Measurements from ENCODE around the gene FBXW9. TPM values are rescaled to one million over a fixed set of nuclear protein-coding genes. Genes with fewer than 3 reads are reported as not detected.
A peak's percentile ranks its signal among the peaks of the same experiment; 100 is the strongest.

FBXW9 gene
- total RNA-seq, 1 experiment from 2014 or later: 12.4 TPM

DNA sequence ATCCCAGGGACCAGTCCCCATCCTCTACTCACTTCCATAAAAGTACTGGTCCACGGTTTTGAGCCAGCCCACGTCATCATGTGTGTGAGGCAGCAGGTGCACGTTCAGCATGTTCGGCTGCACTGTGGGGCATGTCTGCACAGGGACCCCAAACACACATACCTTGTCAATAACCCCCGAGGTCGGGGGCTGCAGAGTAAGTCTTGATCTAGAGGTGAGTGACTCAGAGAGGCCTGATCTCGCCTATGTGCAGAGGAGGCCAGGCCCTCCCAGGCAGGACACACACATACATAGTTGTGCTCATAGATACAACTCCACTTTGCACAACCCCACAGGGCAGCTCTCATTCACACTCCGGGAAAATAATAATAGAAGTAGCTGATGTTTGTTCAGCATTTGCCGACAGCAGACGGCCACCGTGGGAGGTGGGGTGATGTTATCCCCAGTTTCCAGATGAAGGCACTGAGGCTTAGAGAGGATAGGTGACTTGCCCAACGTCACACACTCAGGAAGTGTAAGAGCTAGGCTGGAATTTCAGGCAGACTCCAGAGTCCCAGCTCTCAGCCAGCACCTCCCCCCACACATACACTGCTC is 30.7 kb downstream of the FBXW9 start:
- peak overlapping the region; percentile 79 for H3K27ac ChIP-seq (ENCODE audit: low read length)
- no peak for TF ChIP-seq SIN3A (IDR thresholded peaks at IDR 0.05; ENCODE audit: borderline replicate concordance, insufficient read depth, low read depth, low read length)
- TF ChIP-seq, protein P1, sequence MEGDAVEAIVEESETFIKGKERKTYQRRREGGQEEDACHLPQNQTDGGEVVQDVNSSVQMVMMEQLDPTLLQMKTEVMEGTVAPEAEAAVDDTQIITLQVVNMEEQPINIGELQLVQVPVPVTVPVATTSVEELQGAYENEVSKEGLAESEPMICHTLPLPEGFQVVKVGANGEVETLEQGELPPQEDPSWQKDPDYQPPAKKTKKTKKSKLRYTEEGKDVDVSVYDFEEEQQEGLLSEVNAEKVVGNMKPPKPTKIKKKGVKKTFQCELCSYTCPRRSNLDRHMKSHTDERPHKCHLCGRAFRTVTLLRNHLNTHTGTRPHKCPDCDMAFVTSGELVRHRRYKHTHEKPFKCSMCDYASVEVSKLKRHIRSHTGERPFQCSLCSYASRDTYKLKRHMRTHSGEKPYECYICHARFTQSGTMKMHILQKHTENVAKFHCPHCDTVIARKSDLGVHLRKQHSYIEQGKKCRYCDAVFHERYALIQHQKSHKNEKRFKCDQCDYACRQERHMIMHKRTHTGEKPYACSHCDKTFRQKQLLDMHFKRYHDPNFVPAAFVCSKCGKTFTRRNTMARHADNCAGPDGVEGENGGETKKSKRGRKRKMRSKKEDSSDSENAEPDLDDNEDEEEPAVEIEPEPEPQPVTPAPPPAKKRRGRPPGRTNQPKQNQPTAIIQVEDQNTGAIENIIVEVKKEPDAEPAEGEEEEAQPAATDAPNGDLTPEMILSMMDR (IDR thresholded peaks at IDR 0.05): no peak
- TF ChIP-seq TCF7L2 (IDR thresholded peaks at IDR 0.05; ENCODE audit: low read depth, low read length): no peak
- TF ChIP-seq, protein P2, sequence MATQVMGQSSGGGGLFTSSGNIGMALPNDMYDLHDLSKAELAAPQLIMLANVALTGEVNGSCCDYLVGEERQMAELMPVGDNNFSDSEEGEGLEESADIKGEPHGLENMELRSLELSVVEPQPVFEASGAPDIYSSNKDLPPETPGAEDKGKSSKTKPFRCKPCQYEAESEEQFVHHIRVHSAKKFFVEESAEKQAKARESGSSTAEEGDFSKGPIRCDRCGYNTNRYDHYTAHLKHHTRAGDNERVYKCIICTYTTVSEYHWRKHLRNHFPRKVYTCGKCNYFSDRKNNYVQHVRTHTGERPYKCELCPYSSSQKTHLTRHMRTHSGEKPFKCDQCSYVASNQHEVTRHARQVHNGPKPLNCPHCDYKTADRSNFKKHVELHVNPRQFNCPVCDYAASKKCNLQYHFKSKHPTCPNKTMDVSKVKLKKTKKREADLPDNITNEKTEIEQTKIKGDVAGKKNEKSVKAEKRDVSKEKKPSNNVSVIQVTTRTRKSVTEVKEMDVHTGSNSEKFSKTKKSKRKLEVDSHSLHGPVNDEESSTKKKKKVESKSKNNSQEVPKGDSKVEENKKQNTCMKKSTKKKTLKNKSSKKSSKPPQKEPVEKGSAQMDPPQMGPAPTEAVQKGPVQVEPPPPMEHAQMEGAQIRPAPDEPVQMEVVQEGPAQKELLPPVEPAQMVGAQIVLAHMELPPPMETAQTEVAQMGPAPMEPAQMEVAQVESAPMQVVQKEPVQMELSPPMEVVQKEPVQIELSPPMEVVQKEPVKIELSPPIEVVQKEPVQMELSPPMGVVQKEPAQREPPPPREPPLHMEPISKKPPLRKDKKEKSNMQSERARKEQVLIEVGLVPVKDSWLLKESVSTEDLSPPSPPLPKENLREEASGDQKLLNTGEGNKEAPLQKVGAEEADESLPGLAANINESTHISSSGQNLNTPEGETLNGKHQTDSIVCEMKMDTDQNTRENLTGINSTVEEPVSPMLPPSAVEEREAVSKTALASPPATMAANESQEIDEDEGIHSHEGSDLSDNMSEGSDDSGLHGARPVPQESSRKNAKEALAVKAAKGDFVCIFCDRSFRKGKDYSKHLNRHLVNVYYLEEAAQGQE (IDR thresholded peaks at IDR 0.05; ENCODE audit: insufficient read depth in 1 of 2, low read depth in 2 of 2, low read length in 1 of 2): no peak
- no peak for TF ChIP-seq POLR2AphosphoS5 (IDR thresholded peaks at IDR 0.05; ENCODE audit: low read depth, low read length)
- H3K9me3 ChIP-seq (ENCODE audit: control insufficient read depth, insufficient read depth, low read depth, low read length): no peaks in the 10 kb centered on the region
- ChIA-PET POLR2A (no interaction called here), CTCF (no interaction called here)
- in situ Hi-C loops (cut with HindIII; ENCODE audit: low pct_unique_long_range_greater_than_20kb, low sequenced_read_pairs) (no loop called here), intact Hi-C loops (cut with micrococcal nuclease; ENCODE audit: unreplicated experiment) (no loop called here)
- BruUV-seq (replicated peaks): no TSS peak
- peak overlapping the region; percentile 82 to 84 for H3K4me3 ChIP-seq (ENCODE audit: low read depth in 2 of 2, low read length in 2 of 2)
- DNase-seq (ENCODE audit: low read depth, low spot score) (no peak), ATAC-seq (no peak)
- peaks cover 3% of the 10 kb centered on the region; the same call in 1 of the 2 replicates for H3K36me3 ChIP-seq (ENCODE audit: control insufficient read depth, insufficient read depth, low read length)
- H3K27me3 ChIP-seq (ENCODE audit: control insufficient read depth, insufficient read depth, low read length): no peaks in the 10 kb centered on the region
- peaks cover 3% of the 10 kb centered on the region for H3K4me1 ChIP-seq (ENCODE audit: control insufficient read depth, insufficient read depth, low read length)

DNA sequence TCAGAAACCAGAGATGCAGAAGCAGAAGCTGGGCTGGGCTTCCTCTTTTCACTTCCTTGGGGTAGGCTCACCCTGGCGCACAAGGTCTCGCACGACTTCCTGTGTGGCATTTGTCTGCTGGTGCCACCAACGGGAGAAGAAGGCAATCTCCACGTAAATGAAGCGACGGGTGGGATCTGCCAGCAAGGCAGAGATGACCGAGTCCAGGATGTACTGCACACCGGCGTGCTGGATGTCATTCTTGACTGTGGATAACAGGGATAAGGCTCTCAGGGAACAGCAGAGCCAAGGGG is 31.2 kb downstream of the FBXW9 start:
- peaks cover 3% of the 10 kb centered on the region for H3K4me1 ChIP-seq (ENCODE audit: control insufficient read depth, insufficient read depth, low read length)
- BruUV-seq (replicated peaks): no TSS peak
- CTCF ChIA-PET: no interaction called here
- H3K27me3 ChIP-seq (ENCODE audit: control insufficient read depth, insufficient read depth, low read length): no peaks in the 10 kb centered on the region
- intact Hi-C loops (cut with micrococcal nuclease; ENCODE audit: unreplicated experiment) (no loop called here), in situ Hi-C loops (cut with HindIII; ENCODE audit: low pct_unique_long_range_greater_than_20kb, low sequenced_read_pairs) (no loop called here)
- peaks cover 3% of the 10 kb centered on the region; the same call in 1 of the 2 replicates for H3K36me3 ChIP-seq (ENCODE audit: control insufficient read depth, insufficient read depth, low read length)
- H3K4me3 ChIP-seq (ENCODE audit: low read depth in 2 of 2, low read length in 2 of 2): no peak overlapping the region
- ATAC-seq (no peak), DNase-seq (ENCODE audit: low read depth, low spot score) (no peak)
- H3K9me3 ChIP-seq (ENCODE audit: control insufficient read depth, insufficient read depth, low read depth, low read length): no peaks in the 10 kb centered on the region
- no peak overlapping the region for H3K27ac ChIP-seq (ENCODE audit: low read length)
- no peak for TF ChIP-seq TCF7L2 (IDR thresholded peaks at IDR 0.05; ENCODE audit: low read depth, low read length)
- TF ChIP-seq, protein P1 (IDR thresholded peaks at IDR 0.05): no peak
- TF ChIP-seq SIN3A (IDR thresholded peaks at IDR 0.05; ENCODE audit: borderline replicate concordance, insufficient read depth, low read depth, low read length): no peak
- TF ChIP-seq, protein P2 (IDR thresholded peaks at IDR 0.05; ENCODE audit: insufficient read depth in 1 of 2, low read depth in 2 of 2, low read length in 1 of 2): no peak
- TF ChIP-seq POLR2AphosphoS5 (IDR thresholded peaks at IDR 0.05; ENCODE audit: low read depth, low read length): no peak
- POLR2A ChIA-PET: no interaction called here

Measured in Panc1 (cell line).